Skeletal muscle tissue (tissue), 4 donors: ENCODE measurements around the gene ABHD16B. TPM values are rescaled to one million over a fixed set of nuclear protein-coding genes. Genes with fewer than 3 reads are reported as not detected.

Source experiments
- H3K27ac ChIP-seq: one replicate; pipeline ENCODE4 v1.7.0; 2013; ENCODE audit warnings: mild to moderate bottlenecking, low read depth, low read length, inconsistent platforms
- H3K27me3 ChIP-seq, 3 donors: one replicate each; pipeline ENCODE4 v1.7.0; 2013; ENCODE audit warnings: low read length in 3 of 3; ENCODE audit not compliant: control insufficient read depth in 3 of 3, insufficient read depth in 3 of 3
- H3K36me3 ChIP-seq, 3 donors: one replicate each; pipeline ENCODE4 v1.7.0; 2013; ENCODE audit warnings: low read length in 3 of 3; ENCODE audit not compliant: control insufficient read depth in 3 of 3, insufficient read depth in 3 of 3
- H3K4me1 ChIP-seq, 3 donors: one replicate each; pipeline ENCODE4 v1.7.0; 2013; ENCODE audit warnings: low read length in 3 of 3, mild to moderate bottlenecking in 3 of 3; ENCODE audit not compliant: control insufficient read depth in 3 of 3, insufficient read depth in 3 of 3
- H3K4me3 ChIP-seq, 3 donors: one replicate each; pipeline ENCODE4 v1.7.0; 2013; ENCODE audit warnings: low read length in 3 of 3
- H3K9ac ChIP-seq, 3 donors: one replicate each; pipeline ENCODE4 v1.7.0; 2013; ENCODE audit warnings: low read length in 3 of 3, mild to moderate bottlenecking in 3 of 3, moderate library complexity in 2 of 3, low read depth in 1 of 3
- H3K9me3 ChIP-seq, 3 donors: one replicate each; pipeline ENCODE4 v1.7.0; 2013; ENCODE audit warnings: low read length in 3 of 3; ENCODE audit not compliant: control insufficient read depth in 3 of 3
- total RNA-seq: library from RNA; depleted of rRNA; stranded (reverse); fragments of >200 nt; gene quantifications from one replicate; pipeline ENCODE4 v1.2.3, GENCODE V29; 2014
- donor health status: Osteomylitis.

Gene ABHD16B
- total RNA-seq, result not detected

GRCh38 chr20:63861365-63861934, at the start of gene ABHD16B:
TSS of gene ABHD16B (plus strand) at chr20:63861498. CDS start at chr20:63861541, 43 bp downstream.
- Histone ChIP-seq H3K9ac (no peak within 1 kb of the TSS), H3K9me3 (no peaks in the 10 kb centered on the region), H3K4me1 (peaks cover 37 to 52% (median 47%) of the 10 kb centered on the region in 3 donors), H3K27me3 (peaks cover 3 to 16% (median 6%) of the 10 kb centered on the region in 3 donors), H3K4me3 (no peak within 1 kb of the TSS), H3K27ac (no peak within 1 kb of the TSS), H3K36me3 (peaks cover 6 to 14% (median 8%) of the 10 kb centered on the region in 3 donors)

GRCh38 chr20:63814891-63815614, 46.2 kb upstream of the ABHD16B start:
- Histone ChIP-seq H3K4me1 (peaks cover 12 to 17% (median 13%) of the 10 kb centered on the region in 3 donors), H3K36me3 (peaks cover 0 to 6% (median 0%) of the 10 kb centered on the region in 3 donors), H3K27ac (no peak overlapping the region), H3K27me3 (no peaks in the 10 kb centered on the region), H3K4me3 (no peak overlapping the region), H3K9me3 (no peaks in the 10 kb centered on the region), H3K9ac (no peak overlapping the region)

- peaks cover 12 to 17% (median 13%) of the 10 kb centered on the region in 3 donors for H3K4me1 ChIP-seq
These were observed 45.6 kb upstream of the ABHD16B start for GRCh38 chr20:63815615-63816253.

GRCh38 chr20:63819224-63819921, 41.9 kb upstream of the ABHD16B start:
- peak overlapping the region in 1 of 3 donors; percentile 54 for H3K9ac ChIP-seq
- H3K36me3 ChIP-seq, result peaks cover 0 to 6% (median 0%) of the 10 kb centered on the region in 3 donors
- H3K4me1 ChIP-seq, result peaks cover 12 to 24% (median 20%) of the 10 kb centered on the region in 3 donors
- H3K27ac ChIP-seq, result no peak overlapping the region
- H3K27me3 ChIP-seq, result no peaks in the 10 kb centered on the region
- no peaks in the 10 kb centered on the region for H3K9me3 ChIP-seq
- H3K4me3 ChIP-seq, result peak overlapping the region in 2 of 3 donors; percentile 6 to 40

More at GRCh38 chr20:63815615-63816253, 45.6 kb upstream of the ABHD16B start:
- H3K27ac ChIP-seq, result no peak overlapping the region
- H3K27me3 ChIP-seq, result no peaks in the 10 kb centered on the region
- H3K36me3 ChIP-seq, result peaks cover 0 to 6% (median 0%) of the 10 kb centered on the region in 3 donors
- H3K9ac ChIP-seq, result no peak overlapping the region
- no peak overlapping the region for H3K4me3 ChIP-seq
- H3K9me3 ChIP-seq, result no peaks in the 10 kb centered on the region

GRCh38 chr20:63821811-63822210, 39.5 kb upstream of the ABHD16B start:
- Histone ChIP-seq H3K27ac (no peak overlapping the region), H3K9ac (no peak overlapping the region), H3K4me1 (peaks cover 5 to 16% (median 13%) of the 10 kb centered on the region in 3 donors), H3K27me3 (peaks cover 0 to under 1% (median 0%) of the 10 kb centered on the region in 3 donors), H3K36me3 (no peaks in the 10 kb centered on the region), H3K9me3 (no peaks in the 10 kb centered on the region), H3K4me3 (no peak overlapping the region)

- H3K9ac ChIP-seq, result no peak overlapping the region
- H3K4me1 ChIP-seq, result peaks cover 5 to 18% (median 15%) of the 10 kb centered on the region in 3 donors
- H3K36me3 ChIP-seq, result no peaks in the 10 kb centered on the region
- H3K4me3 ChIP-seq, result no peak overlapping the region
- no peaks in the 10 kb centered on the region for H3K9me3 ChIP-seq
- peaks cover 0 to 3% (median 0%) of the 10 kb centered on the region in 3 donors for H3K27me3 ChIP-seq
- H3K27ac ChIP-seq, result no peak overlapping the region
These were observed 39.0 kb upstream of the ABHD16B start for GRCh38 chr20:63822276-63822696.

- peaks cover 5 to 19% (median 16%) of the 10 kb centered on the region in 3 donors for H3K4me1 ChIP-seq
- H3K9ac ChIP-seq, result no peak overlapping the region
- no peak overlapping the region for H3K4me3 ChIP-seq
- no peak overlapping the region for H3K27ac ChIP-seq
- no peaks in the 10 kb centered on the region for H3K9me3 ChIP-seq
- no peaks in the 10 kb centered on the region for H3K36me3 ChIP-seq
- peaks cover 0 to 9% (median 0%) of the 10 kb centered on the region in 3 donors for H3K27me3 ChIP-seq
These were observed 37.5 kb upstream of the ABHD16B start for GRCh38 chr20:63823691-63824311.

- peaks cover 7 to 26% (median 13%) of the 10 kb centered on the region in 3 donors for H3K4me1 ChIP-seq
- H3K27me3 ChIP-seq, result peaks cover 0 to 16% (median 0%) of the 10 kb centered on the region in 3 donors
- H3K9me3 ChIP-seq, result no peaks in the 10 kb centered on the region
- H3K36me3 ChIP-seq, result no peaks in the 10 kb centered on the region
- H3K4me3 ChIP-seq, result no peak overlapping the region
- H3K9ac ChIP-seq, result peak overlapping the region in 1 of 3 donors; percentile 40
- H3K27ac ChIP-seq, result no peak overlapping the region
These were observed 35.8 kb upstream of the ABHD16B start for GRCh38 chr20:63825331-63826118.

- no peak overlapping the region for H3K4me3 ChIP-seq
- H3K9ac ChIP-seq, result no peak overlapping the region
- H3K36me3 ChIP-seq, result no peaks in the 10 kb centered on the region
- H3K4me1 ChIP-seq, result peaks cover 7 to 26% (median 13%) of the 10 kb centered on the region in 3 donors
- H3K9me3 ChIP-seq, result no peaks in the 10 kb centered on the region
- H3K27ac ChIP-seq, result no peak overlapping the region
- H3K27me3 ChIP-seq, result peaks cover 0 to 16% (median 0%) of the 10 kb centered on the region in 3 donors
These were observed 34.5 kb upstream of the ABHD16B start for GRCh38 chr20:63826753-63827152.
